Mesothelial cell of epicardium (in vitro differentiated cells): ENCODE measurements around the gene CCDC69. TPM values are rescaled to one million over a fixed set of nuclear protein-coding genes. Genes with fewer than 3 reads are reported as not detected.

ENCODE experiments used
- DNase-seq, 2 experiments: peaks; one replicate each; pipeline ENCODE4 v3.0.0; 2021; ENCODE audit warnings: low spot score in 2 of 2; ENCODE audit not compliant: unreplicated experiment in 2 of 2
- H3K27ac Mint-ChIP-seq: 2 replicates; pipeline ENCODE4 v1.8.0; 2021; ENCODE audit warnings: mixed read lengths
- H3K27me3 Mint-ChIP-seq: 2 replicates; pipeline ENCODE4 v1.8.0; 2021; ENCODE audit warnings: low read depth, mixed read lengths
- H3K36me3 Mint-ChIP-seq: 2 replicates; pipeline ENCODE4 v1.8.0; 2021; ENCODE audit warnings: mixed read lengths
- H3K4me1 Mint-ChIP-seq: 2 replicates; pipeline ENCODE4 v1.8.0; 2021; ENCODE audit warnings: mixed read lengths
- H3K4me3 Mint-ChIP-seq: 2 replicates; pipeline ENCODE4 v1.8.0; 2021; ENCODE audit warnings: mild to moderate bottlenecking, moderate library complexity, mixed read lengths
- H3K9me3 Mint-ChIP-seq: 2 replicates; pipeline ENCODE4 v1.8.0; 2021; ENCODE audit warnings: mixed read lengths
- total RNA-seq: library from RNA; stranded (reverse); gene quantifications from 3 replicates; pipeline ENCODE4 v1.2.1, GENCODE V29; 2021
- TF ChIP-seq, protein P1 (sequence below): fragments of 200-600 bp; sonication (generic); IDR thresholded peaks from one replicate; pipeline ENCODE4 v1.5.0; 2021; ENCODE audit warnings: antibody characterized with exemption; ENCODE audit not compliant: unreplicated experiment

The CCDC69 gene
- total RNA-seq, 1 donor from 2014 or later = 4.8 TPM

DNA sequence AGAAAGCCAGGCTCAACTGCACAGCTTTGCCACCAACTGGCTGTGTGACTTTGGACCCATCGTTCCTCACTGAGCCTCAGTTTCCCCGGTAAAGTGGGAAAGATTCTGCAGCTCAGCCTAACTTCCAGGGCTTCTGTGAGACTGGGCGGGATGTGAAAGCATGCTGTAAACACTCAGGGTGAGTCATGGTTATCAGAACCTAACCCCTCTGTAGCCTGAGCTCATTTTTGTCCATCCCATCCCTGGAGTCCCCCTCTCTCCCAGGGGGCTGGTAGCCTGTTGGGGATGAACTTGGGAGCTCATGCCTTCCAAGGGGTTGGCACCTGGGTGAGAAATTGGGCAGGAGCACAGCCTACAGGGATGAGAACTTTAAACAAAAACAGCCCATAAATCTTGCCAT is 2.3 kb downstream of the CCDC69 start:
- DNase-seq = no peak
- no peaks in the 10 kb centered on the region for H3K9me3 Mint-ChIP-seq
- TF ChIP-seq, protein P1, sequence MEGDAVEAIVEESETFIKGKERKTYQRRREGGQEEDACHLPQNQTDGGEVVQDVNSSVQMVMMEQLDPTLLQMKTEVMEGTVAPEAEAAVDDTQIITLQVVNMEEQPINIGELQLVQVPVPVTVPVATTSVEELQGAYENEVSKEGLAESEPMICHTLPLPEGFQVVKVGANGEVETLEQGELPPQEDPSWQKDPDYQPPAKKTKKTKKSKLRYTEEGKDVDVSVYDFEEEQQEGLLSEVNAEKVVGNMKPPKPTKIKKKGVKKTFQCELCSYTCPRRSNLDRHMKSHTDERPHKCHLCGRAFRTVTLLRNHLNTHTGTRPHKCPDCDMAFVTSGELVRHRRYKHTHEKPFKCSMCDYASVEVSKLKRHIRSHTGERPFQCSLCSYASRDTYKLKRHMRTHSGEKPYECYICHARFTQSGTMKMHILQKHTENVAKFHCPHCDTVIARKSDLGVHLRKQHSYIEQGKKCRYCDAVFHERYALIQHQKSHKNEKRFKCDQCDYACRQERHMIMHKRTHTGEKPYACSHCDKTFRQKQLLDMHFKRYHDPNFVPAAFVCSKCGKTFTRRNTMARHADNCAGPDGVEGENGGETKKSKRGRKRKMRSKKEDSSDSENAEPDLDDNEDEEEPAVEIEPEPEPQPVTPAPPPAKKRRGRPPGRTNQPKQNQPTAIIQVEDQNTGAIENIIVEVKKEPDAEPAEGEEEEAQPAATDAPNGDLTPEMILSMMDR = no peak
- H3K27ac Mint-ChIP-seq = no peak overlapping the region
- H3K4me3 Mint-ChIP-seq = no peak overlapping the region
- no peaks in the 10 kb centered on the region for H3K27me3 Mint-ChIP-seq
- peaks cover 14% of the 10 kb centered on the region for H3K4me1 Mint-ChIP-seq
- H3K36me3 Mint-ChIP-seq = no peaks in the 10 kb centered on the region

DNA sequence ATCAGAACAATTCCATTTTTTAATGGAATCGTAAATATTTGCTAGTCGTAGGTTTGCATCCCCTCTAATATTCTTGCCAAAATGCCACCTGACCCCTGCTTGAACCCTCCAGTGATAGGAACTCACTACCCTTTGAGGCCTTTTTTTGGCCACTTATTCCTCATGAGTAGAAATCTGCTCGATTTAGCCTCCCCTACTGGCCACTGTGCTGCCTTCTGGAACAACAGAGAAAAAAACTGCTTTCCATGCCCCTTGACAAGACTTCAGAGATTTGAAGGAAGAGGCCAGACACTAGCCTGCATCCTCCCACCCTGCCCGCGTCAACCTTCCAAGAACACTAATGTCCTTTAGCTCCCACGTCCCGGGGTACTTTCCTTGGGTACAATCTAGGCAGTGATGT is 4.1 kb downstream of the CCDC69 start:
- Mint-ChIP-seq H3K27me3 (no peaks in the 10 kb centered on the region), H3K9me3 (no peaks in the 10 kb centered on the region), H3K36me3 (no peaks in the 10 kb centered on the region), H3K4me3 (no peak overlapping the region), H3K27ac (no peak overlapping the region), H3K4me1 (peaks cover 22% of the 10 kb centered on the region)
- TF ChIP-seq, protein P1 = no peak
- DNase-seq = no peak

DNA sequence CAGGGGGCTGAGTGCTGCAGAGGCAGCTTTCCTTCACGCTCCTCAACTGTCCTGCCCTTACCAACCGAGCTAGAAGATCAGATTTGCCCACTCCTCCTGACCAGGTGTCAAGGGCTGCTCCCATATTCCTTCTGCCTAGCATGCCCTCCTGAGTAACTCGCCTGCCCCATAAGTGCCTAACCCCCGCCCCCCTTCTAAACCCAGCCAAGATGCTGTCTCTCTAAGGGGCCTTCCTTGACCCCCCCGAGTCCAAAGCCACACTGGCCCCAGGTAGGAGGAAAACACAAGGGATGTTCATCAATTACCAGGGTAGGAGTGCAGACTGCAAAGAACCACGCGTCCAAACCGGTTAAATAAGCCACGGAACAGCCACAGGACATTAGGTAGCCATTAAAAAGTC is 4.8 kb downstream of the CCDC69 start:
- Mint-ChIP-seq H3K36me3 (no peaks in the 10 kb centered on the region), H3K4me1 (peaks cover 23% of the 10 kb centered on the region), H3K9me3 (no peaks in the 10 kb centered on the region), H3K4me3 (no peak overlapping the region), H3K27ac (no peak overlapping the region), H3K27me3 (no peaks in the 10 kb centered on the region)
- TF ChIP-seq, protein P1 = no peak
- no peak for DNase-seq

DNA sequence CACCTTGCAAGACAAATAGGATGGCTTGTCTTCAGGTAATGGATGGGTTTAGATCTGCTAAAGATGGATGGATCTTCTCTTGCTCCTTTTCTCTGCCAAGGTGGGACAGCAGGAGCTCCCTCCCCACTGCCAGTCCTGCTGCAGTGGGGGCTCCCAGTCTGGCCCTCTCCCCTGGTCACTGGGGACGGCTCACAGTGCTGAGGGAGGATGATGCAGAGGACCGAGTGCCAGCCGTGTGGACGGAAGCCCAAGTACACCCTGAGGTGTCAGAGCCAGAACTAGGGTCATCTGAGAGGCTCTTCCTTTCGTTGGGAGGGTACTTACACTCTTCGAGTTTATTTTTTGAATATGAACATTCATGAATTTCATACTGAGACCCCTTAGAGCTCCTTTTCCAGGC is 5.7 kb downstream of the CCDC69 start:
- Mint-ChIP-seq H3K27me3 (no peaks in the 10 kb centered on the region), H3K27ac (no peak overlapping the region), H3K4me1 (peaks cover 20% of the 10 kb centered on the region), H3K36me3 (no peaks in the 10 kb centered on the region), H3K4me3 (no peak overlapping the region), H3K9me3 (no peaks in the 10 kb centered on the region)
- DNase-seq = no peak
- TF ChIP-seq, protein P1 = no peak

DNA sequence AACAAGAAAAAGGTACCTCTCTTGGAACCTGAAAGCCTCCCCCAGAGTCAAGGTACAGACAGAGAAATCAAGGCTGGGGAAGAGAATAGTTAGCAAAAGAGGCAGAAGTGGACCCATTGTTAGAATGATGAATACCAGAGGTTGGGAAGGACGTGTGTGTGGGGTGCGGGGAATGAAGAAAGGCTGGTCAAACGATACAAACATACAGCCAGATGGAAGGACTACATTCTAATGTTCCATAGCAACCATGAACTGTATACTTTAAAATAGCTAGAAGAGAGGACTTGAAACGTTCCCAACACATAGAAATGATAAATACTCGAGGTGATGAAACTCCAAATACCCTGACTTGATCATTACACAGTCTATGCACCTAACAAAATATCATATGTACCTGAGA is 7.1 kb downstream of the CCDC69 start:
- Mint-ChIP-seq H3K27me3 (no peaks in the 10 kb centered on the region), H3K9me3 (no peaks in the 10 kb centered on the region), H3K4me3 (no peak overlapping the region), H3K36me3 (no peaks in the 10 kb centered on the region), H3K4me1 (peaks cover 15% of the 10 kb centered on the region), H3K27ac (no peak overlapping the region)
- DNase-seq = no peak
- TF ChIP-seq, protein P1 = no peak

DNA sequence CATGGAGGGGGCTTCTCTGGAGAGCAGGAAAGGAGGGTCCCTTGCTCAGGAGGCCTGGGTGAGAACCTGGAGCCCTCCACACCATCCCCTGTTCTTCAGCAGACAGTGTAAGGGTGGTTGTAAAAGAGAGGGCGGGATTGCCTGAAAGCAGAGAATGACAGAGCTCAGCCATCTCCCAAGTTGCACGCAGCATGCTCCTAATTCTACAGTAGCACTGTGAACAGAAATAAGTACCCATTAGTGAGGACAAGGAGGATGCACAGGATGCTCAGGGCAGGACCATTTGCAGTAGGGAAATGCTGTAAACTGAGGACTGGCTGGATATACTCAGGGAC is 8.4 kb downstream of the CCDC69 start:
- Mint-ChIP-seq H3K4me3 (no peak overlapping the region), H3K27ac (no peak overlapping the region), H3K27me3 (no peaks in the 10 kb centered on the region), H3K36me3 (no peaks in the 10 kb centered on the region), H3K4me1 (peaks cover 15% of the 10 kb centered on the region), H3K9me3 (no peaks in the 10 kb centered on the region)
- TF ChIP-seq, protein P1 = no peak
- no peak for DNase-seq
